ENCODE measurements around the gene FHOD3. TPM values are rescaled to one million over a fixed set of nuclear protein-coding genes. Genes with fewer than 3 reads are reported as not detected.

Gene FHOD3
- total and polyA plus RNA-seq, 2 donors (not counting 1 experiment from before 2014, with no cell fraction given) = not detected

DNA sequence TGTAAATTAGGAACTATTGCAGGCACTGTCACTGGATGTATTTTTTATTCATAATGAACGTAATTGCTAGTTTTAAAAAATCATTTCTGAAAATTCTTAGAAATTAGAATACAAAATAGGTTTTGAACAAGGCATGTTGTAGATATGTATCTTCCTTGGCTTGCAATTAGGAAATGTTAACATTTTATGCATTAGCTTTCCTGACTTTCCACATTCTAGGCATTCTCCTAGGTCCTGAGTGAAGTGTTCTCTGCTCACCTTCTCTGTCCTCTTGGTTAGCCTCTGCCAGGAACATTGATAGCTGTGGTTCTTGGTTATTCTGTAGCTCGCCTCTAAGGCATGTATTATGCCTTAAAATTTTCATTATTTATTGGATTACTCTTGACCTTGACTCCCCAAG lies 130.3 kb downstream of the FHOD3 start:
- H3K9me3 ChIP-seq (ENCODE audit: control extremely low read depth in 1 of 3, control insufficient read depth in 2 of 3, insufficient read depth in 1 of 3, low read length in 2 of 3) = no peaks in the 10 kb centered on the region
- ChIA-PET POLR2A (no interaction called here), CTCF (no interaction called here)
- ATAC-seq (ENCODE audit: low read depth) (no peak), DNase-seq (no peak)
- H3K27me3 Mint-ChIP-seq = peaks cover 20% of the 10 kb centered on the region
- H3K4me3 Mint-ChIP-seq = no peak overlapping the region
- H3K4me1 ChIP-seq (ENCODE audit: control insufficient read depth in 2 of 2, insufficient read depth in 2 of 2, low read length in 2 of 2) = no peaks in the 10 kb centered on the region
- no peaks in the 10 kb centered on the region for H3K36me3 ChIP-seq (replicated peaks in 1 of 2; ENCODE audit: control extremely low read depth in 1 of 2, control insufficient read depth in 1 of 2, extremely low read depth in 1 of 2, insufficient read depth in 2 of 2, low read length in 1 of 2)
- no peaks in the 10 kb centered on the region for H3K79me2 ChIP-seq (ENCODE audit: control insufficient read depth, insufficient read depth, low read length)
- H3K4me2 ChIP-seq (replicated peaks; ENCODE audit: low read depth, low read length, poor library complexity, severe bottlenecking) = no peak overlapping the region
- no peaks in the 10 kb centered on the region for H3K4me1 Mint-ChIP-seq
- WGBS (ENCODE audit: insufficient coverage) = no CpG with 5 or more reads among the region's 2 CpGs
- intact Hi-C loops (cut with micrococcal nuclease) = no loop called here
- H3K27me3 ChIP-seq (replicated peaks in 1 of 4; ENCODE audit: control extremely low read depth in 1 of 4, control insufficient read depth in 3 of 4, insufficient read depth in 4 of 4, low read length in 3 of 4) = no peaks in the 10 kb centered on the region
- TF ChIP-seq, protein P1, sequence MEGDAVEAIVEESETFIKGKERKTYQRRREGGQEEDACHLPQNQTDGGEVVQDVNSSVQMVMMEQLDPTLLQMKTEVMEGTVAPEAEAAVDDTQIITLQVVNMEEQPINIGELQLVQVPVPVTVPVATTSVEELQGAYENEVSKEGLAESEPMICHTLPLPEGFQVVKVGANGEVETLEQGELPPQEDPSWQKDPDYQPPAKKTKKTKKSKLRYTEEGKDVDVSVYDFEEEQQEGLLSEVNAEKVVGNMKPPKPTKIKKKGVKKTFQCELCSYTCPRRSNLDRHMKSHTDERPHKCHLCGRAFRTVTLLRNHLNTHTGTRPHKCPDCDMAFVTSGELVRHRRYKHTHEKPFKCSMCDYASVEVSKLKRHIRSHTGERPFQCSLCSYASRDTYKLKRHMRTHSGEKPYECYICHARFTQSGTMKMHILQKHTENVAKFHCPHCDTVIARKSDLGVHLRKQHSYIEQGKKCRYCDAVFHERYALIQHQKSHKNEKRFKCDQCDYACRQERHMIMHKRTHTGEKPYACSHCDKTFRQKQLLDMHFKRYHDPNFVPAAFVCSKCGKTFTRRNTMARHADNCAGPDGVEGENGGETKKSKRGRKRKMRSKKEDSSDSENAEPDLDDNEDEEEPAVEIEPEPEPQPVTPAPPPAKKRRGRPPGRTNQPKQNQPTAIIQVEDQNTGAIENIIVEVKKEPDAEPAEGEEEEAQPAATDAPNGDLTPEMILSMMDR (IDR thresholded peaks at IDR 0.05) = no peak
- TF ChIP-seq EZH2 (IDR thresholded peaks at IDR 0.05; ENCODE audit: borderline replicate concordance, insufficient read depth, low read depth, low read length, poor library complexity, severe bottlenecking) = no peak
- no peak overlapping the region for H3K9ac ChIP-seq (ENCODE audit: low read length)
- H3K9me3 Mint-ChIP-seq (ENCODE audit: insufficient read depth) = no peaks in the 10 kb centered on the region
- H3K27ac ChIP-seq (ENCODE audit: low read length in 2 of 2) = no peak overlapping the region
- no peak overlapping the region for H3K4me3 ChIP-seq (ENCODE audit: control extremely low read depth in 1 of 5, extremely low read depth in 1 of 5, insufficient read depth in 1 of 5, low read depth in 2 of 5, low read length in 4 of 5)
- no peak overlapping the region for H2AFZ ChIP-seq (ENCODE audit: insufficient read depth, low read depth, low read length, poor library complexity, severe bottlenecking)
- no peaks in the 10 kb centered on the region for H4K20me1 ChIP-seq (ENCODE audit: control insufficient read depth, insufficient read depth, low read length, poor library complexity, severe bottlenecking)
- no peak overlapping the region for H3K27ac Mint-ChIP-seq

DNA sequence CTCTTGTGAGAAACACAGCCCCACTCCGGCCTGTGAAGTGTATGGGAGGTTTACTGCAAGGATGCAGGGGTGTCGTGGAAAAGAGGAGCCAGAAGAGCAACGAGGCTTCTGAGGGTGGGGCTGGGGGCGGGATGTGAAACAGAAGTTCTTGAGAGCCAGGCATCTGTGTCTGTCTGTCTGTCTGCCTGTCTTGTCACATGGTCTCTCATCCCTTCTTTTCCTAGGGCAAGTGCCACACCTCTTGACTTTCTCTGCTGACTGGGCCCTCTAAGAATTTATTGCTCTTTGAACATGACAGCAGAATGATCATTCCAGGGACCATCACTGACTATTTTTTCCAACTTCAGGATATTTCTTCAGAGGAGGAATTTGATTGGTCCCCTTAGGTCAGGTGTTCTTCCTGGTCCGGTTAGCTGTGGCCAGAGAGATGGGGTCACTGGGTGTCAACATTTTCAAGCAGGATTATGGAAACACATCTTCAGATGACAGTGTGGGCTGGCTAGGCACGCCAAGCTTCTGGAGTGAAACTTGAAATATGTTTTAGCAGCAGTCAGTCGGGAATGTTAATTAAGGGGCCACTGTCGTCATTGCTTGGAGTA lies 131.0 kb downstream of the FHOD3 start:
- CTCF ChIA-PET = no interaction called here
- no peaks in the 10 kb centered on the region for H3K79me2 ChIP-seq (ENCODE audit: control insufficient read depth, insufficient read depth, low read length)
- H3K9ac ChIP-seq (ENCODE audit: low read length) = no peak overlapping the region
- POLR2A ChIA-PET = no interaction called here
- no peaks in the 10 kb centered on the region for H3K9me3 ChIP-seq (ENCODE audit: control extremely low read depth in 1 of 3, control insufficient read depth in 2 of 3, insufficient read depth in 1 of 3, low read length in 2 of 3)
- no peaks in the 10 kb centered on the region for H3K4me1 ChIP-seq (ENCODE audit: control insufficient read depth in 2 of 2, insufficient read depth in 2 of 2, low read length in 2 of 2)
- H3K36me3 ChIP-seq (replicated peaks in 1 of 2; ENCODE audit: control extremely low read depth in 1 of 2, control insufficient read depth in 1 of 2, extremely low read depth in 1 of 2, insufficient read depth in 2 of 2, low read length in 1 of 2) = no peaks in the 10 kb centered on the region
- no peak overlapping the region for H3K4me3 Mint-ChIP-seq
- no peak overlapping the region for H3K4me3 ChIP-seq (ENCODE audit: control extremely low read depth in 1 of 5, extremely low read depth in 1 of 5, insufficient read depth in 1 of 5, low read depth in 2 of 5, low read length in 4 of 5)
- H3K4me2 ChIP-seq (replicated peaks; ENCODE audit: low read depth, low read length, poor library complexity, severe bottlenecking) = no peak overlapping the region
- no peaks in the 10 kb centered on the region for H3K4me1 Mint-ChIP-seq
- ATAC-seq (ENCODE audit: low read depth) = no peak
- peaks cover 20% of the 10 kb centered on the region for H3K27me3 Mint-ChIP-seq
- WGBS (ENCODE audit: insufficient coverage) = 88% methylated on average over 8 of the region's 8 CpGs
- H3K27ac Mint-ChIP-seq = no peak overlapping the region
- H3K27ac ChIP-seq (ENCODE audit: low read length in 2 of 2) = no peak overlapping the region
- no peaks in the 10 kb centered on the region for H4K20me1 ChIP-seq (ENCODE audit: control insufficient read depth, insufficient read depth, low read length, poor library complexity, severe bottlenecking)
- H3K9me3 Mint-ChIP-seq (ENCODE audit: insufficient read depth) = no peaks in the 10 kb centered on the region
- DNase-seq = no peak
- no peaks in the 10 kb centered on the region for H3K27me3 ChIP-seq (replicated peaks in 1 of 4; ENCODE audit: control extremely low read depth in 1 of 4, control insufficient read depth in 3 of 4, insufficient read depth in 4 of 4, low read length in 3 of 4)
- intact Hi-C loops (cut with micrococcal nuclease) = no loop called here
- no peak for TF ChIP-seq EZH2 (IDR thresholded peaks at IDR 0.05; ENCODE audit: borderline replicate concordance, insufficient read depth, low read depth, low read length, poor library complexity, severe bottlenecking)
- TF ChIP-seq, protein P1 (IDR thresholded peaks at IDR 0.05) = no peak
- H2AFZ ChIP-seq (ENCODE audit: insufficient read depth, low read depth, low read length, poor library complexity, severe bottlenecking) = no peak overlapping the region

All from B cell (primary cell).